H7 (cell line): ENCODE results near the gene ANKS1B. TPM values are rescaled to one million over a fixed set of nuclear protein-coding genes. Genes with fewer than 3 reads are reported as not detected.
"Not testable (repeated sequence)": the region's sequence is repeated elsewhere in the genome, so short reads cannot be mapped to it uniquely, and the experiment has no call there.

Source experiments
- DNase-seq: peaks from one replicate; pipeline ENCODE4 v3.0.0; 2012
- H3K27me3 ChIP-seq: 2 replicates; pipeline ENCODE4 v1.6.0; 2011; ENCODE audit warnings: mild to moderate bottlenecking, low read length; ENCODE audit not compliant: control insufficient read depth, insufficient read depth
- H3K36me3 ChIP-seq: replicated peaks from 2 replicates; pipeline ENCODE4 v1.5.1; 2011; ENCODE audit warnings: low read length; ENCODE audit not compliant: control insufficient read depth, insufficient read depth
- H3K4me3 ChIP-seq: 2 replicates; pipeline ENCODE4 v1.5.1; 2011; ENCODE audit warnings: low read depth, mild to moderate bottlenecking, control low read depth, low read length, moderate library complexity; ENCODE audit not compliant: insufficient read depth
- total RNA-seq: library from RNA; depleted of rRNA; stranded (reverse); fragments of >200 nt; shearing (Covaris generic); gene quantifications from 2 replicates; pipeline ENCODE4 v1.2.3, GENCODE V29; 2014

ANKS1B gene
- total RNA-seq, 1 experiment from 2014 or later, result 3.5 TPM

- Histone ChIP-seq H3K27me3 (no peaks in the 10 kb centered on the region), H3K4me3 (no peak overlapping the region), H3K36me3 (no peaks in the 10 kb centered on the region)
- DNase-seq, result no peak
Measured at GRCh38 chr12:99339663-99340062, 645.1 kb downstream of the ANKS1B start.

GRCh38 chr12:99334285-99335056 is 650.3 kb downstream of the ANKS1B start:
- no peaks in the 10 kb centered on the region for H3K27me3 ChIP-seq
- no peaks in the 10 kb centered on the region for H3K36me3 ChIP-seq
- no peak overlapping the region for H3K4me3 ChIP-seq
- no peak for DNase-seq

GRCh38 chr12:99332936-99333591 is 651.7 kb downstream of the ANKS1B start:
- Histone ChIP-seq H3K36me3 (no peaks in the 10 kb centered on the region), H3K27me3 (no peaks in the 10 kb centered on the region), H3K4me3 (no peak overlapping the region)
- DNase-seq, result no peak

GRCh38 chr12:99330216-99330615 is 654.5 kb downstream of the ANKS1B start:
- H3K27me3 ChIP-seq, result no peaks in the 10 kb centered on the region
- no peak for DNase-seq

GRCh38 chr12:99321210-99321609 is 663.5 kb downstream of the ANKS1B start:
- DNase-seq, H3K36me3 ChIP-seq, H3K27me3 ChIP-seq, H3K4me3 ChIP-seq: not testable (repeated sequence)

More at GRCh38 chr12:99330216-99330615, 654.5 kb downstream of the ANKS1B start:
- Histone ChIP-seq H3K4me3 (no peak overlapping the region), H3K36me3 (no peaks in the 10 kb centered on the region)

GRCh38 chr12:99311373-99311772 is 673.4 kb downstream of the ANKS1B start:
- DNase-seq, result no peak
- no peaks in the 10 kb centered on the region for H3K36me3 ChIP-seq
- H3K4me3 ChIP-seq, result no peak overlapping the region
- H3K27me3 ChIP-seq, result no peaks in the 10 kb centered on the region

- Histone ChIP-seq H3K27me3 (no peaks in the 10 kb centered on the region), H3K36me3 (no peaks in the 10 kb centered on the region), H3K4me3 (no peak overlapping the region)
- DNase-seq, result no peak
Measured at GRCh38 chr12:99309812-99310211, 674.9 kb downstream of the ANKS1B start.

- DNase-seq, result no peak
- Histone ChIP-seq H3K27me3 (no peaks in the 10 kb centered on the region), H3K4me3 (no peak overlapping the region), H3K36me3 (no peaks in the 10 kb centered on the region)
Measured at GRCh38 chr12:99302874-99303273, 681.9 kb downstream of the ANKS1B start.

GRCh38 chr12:99287136-99287535 is 697.6 kb downstream of the ANKS1B start:
- no peaks in the 10 kb centered on the region for H3K27me3 ChIP-seq
- DNase-seq, result no peak
- H3K4me3 ChIP-seq, result no peak overlapping the region
- no peaks in the 10 kb centered on the region for H3K36me3 ChIP-seq

- Histone ChIP-seq H3K27me3 (no peaks in the 10 kb centered on the region), H3K4me3 (no peak overlapping the region), H3K36me3 (no peaks in the 10 kb centered on the region)
- no peak for DNase-seq
Measured at GRCh38 chr12:99284161-99284560, 700.6 kb downstream of the ANKS1B start.

GRCh38 chr12:99282624-99283023 is 702.1 kb downstream of the ANKS1B start:
- no peak for DNase-seq
- Histone ChIP-seq H3K27me3 (no peaks in the 10 kb centered on the region), H3K36me3 (no peaks in the 10 kb centered on the region), H3K4me3 (no peak overlapping the region)

GRCh38 chr12:99282086-99282485 is 702.6 kb downstream of the ANKS1B start:
- Histone ChIP-seq H3K27me3 (no peaks in the 10 kb centered on the region), H3K36me3 (no peaks in the 10 kb centered on the region), H3K4me3 (no peak overlapping the region)
- no peak for DNase-seq

GRCh38 chr12:99281277-99281676 is 703.5 kb downstream of the ANKS1B start:
- Histone ChIP-seq H3K27me3 (no peaks in the 10 kb centered on the region), H3K4me3 (no peak overlapping the region), H3K36me3 (no peaks in the 10 kb centered on the region)
- DNase-seq, result no peak

- Histone ChIP-seq H3K4me3 (no peak overlapping the region), H3K27me3 (no peaks in the 10 kb centered on the region), H3K36me3 (no peaks in the 10 kb centered on the region)
- DNase-seq, result no peak
Measured at GRCh38 chr12:99278899-99279298, 705.8 kb downstream of the ANKS1B start.

- no peaks in the 10 kb centered on the region for H3K36me3 ChIP-seq
- no peak for DNase-seq
- H3K27me3 ChIP-seq, result no peaks in the 10 kb centered on the region
- H3K4me3 ChIP-seq, result no peak overlapping the region
Measured at GRCh38 chr12:99277591-99278379, 707.0 kb downstream of the ANKS1B start.
